Liver (tissue), 9 donors: ENCODE data around the gene CRAT. TPM values are rescaled to one million over a fixed set of nuclear protein-coding genes. Genes with fewer than 3 reads are reported as not detected.

Experiments used
- DNase-seq: peaks from one replicate; pipeline ENCODE4 v3.0.0-alpha.2; 2017; ENCODE audit warnings: low spot score
- H3K27ac ChIP-seq, 2 donors: one replicate each; pipeline ENCODE4 v1.7.0; 2013; ENCODE audit warnings: inconsistent platforms in 2 of 2, low read length in 2 of 2, control low read depth in 1 of 2, low read depth in 1 of 2, mild to moderate bottlenecking in 1 of 2
- H3K27me3 ChIP-seq, 4 donors: one replicate each; pipeline versions ENCODE4 v1.6.1 to v1.7.0; 2013; ENCODE audit warnings: low read length in 3 of 4, inconsistent platforms in 1 of 4, mild to moderate bottlenecking in 1 of 4, moderate library complexity in 1 of 4; ENCODE audit not compliant: control insufficient read depth in 4 of 4, insufficient read depth in 4 of 4
- H3K36me3 ChIP-seq, 4 donors: one replicate each; pipeline versions ENCODE4 v1.6.1 to v1.7.0; 2013; ENCODE audit warnings: low read length in 3 of 4, mild to moderate bottlenecking in 3 of 4, low read depth in 1 of 4, moderate library complexity in 1 of 4; ENCODE audit not compliant: control insufficient read depth in 4 of 4, insufficient read depth in 3 of 4
- H3K4me1 ChIP-seq, 4 donors: one replicate each; pipeline versions ENCODE4 v1.6.1 to v1.7.0; 2013; ENCODE audit warnings: low read length in 3 of 4, mild to moderate bottlenecking in 3 of 4, moderate library complexity in 1 of 4; ENCODE audit not compliant: control insufficient read depth in 4 of 4, insufficient read depth in 4 of 4
- H3K4me3 ChIP-seq, 3 donors: one replicate each; pipeline versions ENCODE4 v1.6.1 to v1.7.0; 2013; ENCODE audit warnings: low read length in 3 of 3, control low read depth in 1 of 3, low read depth in 1 of 3, mild to moderate bottlenecking in 1 of 3
- H3K9ac ChIP-seq, 2 donors: one replicate each; pipeline ENCODE4 v1.7.0; 2013; ENCODE audit warnings: low read length in 2 of 2, mild to moderate bottlenecking in 2 of 2, moderate library complexity in 2 of 2, control low read depth in 1 of 2, low read depth in 1 of 2
- H3K9me3 ChIP-seq, 4 donors: one replicate each; pipeline versions ENCODE4 v1.6.1 to v1.7.0; 2013; ENCODE audit warnings: low read length in 3 of 4; ENCODE audit not compliant: control insufficient read depth in 4 of 4
- CTCF ChIP-seq: fragments of 150-350 bp; IDR thresholded peaks from 2 replicates; pipeline ENCODE4 v1.5.1; 2017; ENCODE audit warnings: improper control_type of control experiment, low read depth, low read length; ENCODE audit not compliant: missing input control
- EGR1 ChIP-seq, 2 donors: IDR thresholded peaks; 2 replicates each; pipeline ENCODE4 v1.6.1; 2016 to 2018; ENCODE audit warnings: antibody characterized with exemption in 2 of 2, low read depth in 2 of 2
- FOXA1 ChIP-seq: IDR thresholded peaks from 2 replicates; pipeline ENCODE4 v1.6.1; 2016; ENCODE audit warnings: antibody characterized with exemption
- FOXA2 ChIP-seq: IDR thresholded peaks from 2 replicates; pipeline ENCODE4 v1.6.1; 2016; ENCODE audit warnings: antibody characterized with exemption
- GABPA ChIP-seq, 2 donors: IDR thresholded peaks in 1 of 2; conservative IDR thresholded peaks in 1 of 2; 2 replicates each; pipeline ENCODE4 v1.6.1; 2016; ENCODE audit warnings: antibody characterized with exemption in 2 of 2, mild to moderate bottlenecking in 1 of 2, moderate library complexity in 1 of 2
- HNF4A ChIP-seq, 2 donors: conservative IDR thresholded peaks; 2 replicates each; pipeline ENCODE4 v1.6.1; 2016; ENCODE audit warnings: antibody characterized with exemption in 2 of 2, mild to moderate bottlenecking in 2 of 2
- HNF4G ChIP-seq: IDR thresholded peaks from 2 replicates; pipeline ENCODE4 v1.6.1; 2016; ENCODE audit warnings: antibody characterized with exemption
- JUND ChIP-seq, 2 donors: IDR thresholded peaks; 2 replicates each; pipeline ENCODE4 v1.6.1; 2016; ENCODE audit warnings: antibody characterized with exemption in 2 of 2
- MAX ChIP-seq: IDR thresholded peaks from 2 replicates; pipeline ENCODE4 v1.6.1; 2016; ENCODE audit warnings: antibody characterized with exemption
- RAD21 ChIP-seq, 2 donors: IDR thresholded peaks; 2 replicates each; pipeline ENCODE4 v1.6.1; 2016; ENCODE audit warnings: antibody characterized with exemption in 2 of 2, mild to moderate bottlenecking in 2 of 2
- REST ChIP-seq: IDR thresholded peaks from 2 replicates; pipeline ENCODE4 v1.6.1; 2016; ENCODE audit warnings: antibody characterized with exemption, mild to moderate bottlenecking
- RXRA ChIP-seq, 2 donors: IDR thresholded peaks; 2 replicates each; pipeline ENCODE4 v1.6.1; 2017 to 2018; ENCODE audit warnings: antibody characterized with exemption in 2 of 2, mild to moderate bottlenecking in 1 of 2
- SP1 ChIP-seq: IDR thresholded peaks from 2 replicates; pipeline ENCODE4 v1.6.1; 2018; ENCODE audit warnings: antibody characterized with exemption, mild to moderate bottlenecking
- TAF1 ChIP-seq: conservative IDR thresholded peaks from 2 replicates; pipeline ENCODE4 v1.6.1; 2016; ENCODE audit warnings: antibody characterized with exemption, mild to moderate bottlenecking
- YY1 ChIP-seq: IDR thresholded peaks from 2 replicates; pipeline ENCODE4 v1.6.1; 2016; ENCODE audit warnings: antibody characterized with exemption, mild to moderate bottlenecking
- ZBTB33 ChIP-seq: IDR thresholded peaks from 2 replicates; pipeline ENCODE4 v1.6.1; 2016; ENCODE audit warnings: antibody characterized with exemption
- WGBS: extraction: QIAGEN DNeasy Blood & Tissue Kit; methylation state at CpG from one replicate; pipeline ENCODE4 v1.1.7; 2013; 5-methylcytosine and 5-hydroxymethylcytosine counted together
- polyA plus RNA-seq, 2 donors: library from polyadenylated mRNA; stranded (reverse) in 1 of 2; unstranded in 1 of 2; fragments of 200-250 nt in 1 of 2; fragments of >200 nt in 1 of 2; fragmentation: Nextera tagmentation in 1 of 2; extraction: Ambion mirVana in 1 of 2; gene quantifications; one replicate each; pipeline versions ENCODE4 v1.2.1 to v1.2.3, GENCODE V29; 2013 to 2015
- total RNA-seq, 2 donors: library from RNA; depleted of rRNA; stranded (reverse); fragments of >200 nt; gene quantifications; one replicate each; pipeline ENCODE4 v1.2.3, GENCODE V29; 2014
- donor health status: healthy.
- donor health status: healthy.
- donor health status: healthy.
- donor health status: healthy.
- donor health status: healthy.

Gene CRAT
- total and polyA plus RNA-seq, 4 donors, result 33.8 to 121 (median 89.1) TPM

- no peaks in the 10 kb centered on the region for H3K9me3 ChIP-seq
- DNase-seq, result peak; percentile 88
- peaks cover 0 to 6% (median 0%) of the 10 kb centered on the region in 4 donors for H3K36me3 ChIP-seq
- H3K9ac ChIP-seq, result peak overlapping the region; percentile 1 to 33
- 49% methylated on average over 31 of the region's 31 CpGs for WGBS
- no peak for TF ChIP-seq SP1
- TF ChIP-seq RAD21 (IDR thresholded peaks at IDR 0.05), result peak in 1 of 2 donors; percentile 35
- no peak for TF ChIP-seq EGR1 (IDR thresholded peaks at IDR 0.05; ENCODE audit: low read depth in 2 of 2)
- TF ChIP-seq REST, result peak; percentile 68
- TF ChIP-seq JUND (IDR thresholded peaks at IDR 0.05), result no peak
- peak in 1 of 2 donors; percentile 24 for TF ChIP-seq GABPA (IDR thresholded peaks at IDR 0.05 in 1 of 2, conservative IDR thresholded peaks at IDR 0.05 in 1 of 2)
- TF ChIP-seq ZBTB33, result no peak
- TF ChIP-seq MAX, result peak; percentile 92
- TF ChIP-seq YY1, result peak; percentile 59
- no peak for TF ChIP-seq FOXA2
- peak; percentile 31 for TF ChIP-seq TAF1
- peak; percentile 1 for TF ChIP-seq CTCF
- no peaks in the 10 kb centered on the region for H3K27me3 ChIP-seq
- no peak overlapping the region for H3K4me3 ChIP-seq
- peak overlapping the region; percentile 88 to 90 for H3K27ac ChIP-seq
- H3K4me1 ChIP-seq, result peaks cover 22 to 53% (median 37%) of the 10 kb centered on the region in 4 donors
Observed at GRCh38 chr9:129068990-129069861, 41.4 kb downstream of the CRAT start.

- Histone ChIP-seq H3K9me3 (no peaks in the 10 kb centered on the region), H3K4me3 (no peak overlapping the region), H3K27me3 (no peaks in the 10 kb centered on the region), H3K4me1 (peaks cover 22 to 55% (median 42%) of the 10 kb centered on the region in 4 donors), H3K36me3 (peaks cover 0 to 6% (median 0%) of the 10 kb centered on the region in 4 donors), H3K27ac (peak overlapping the region in 1 of 2 donors; percentile 90), H3K9ac (no peak overlapping the region)
- no peak for TF ChIP-seq FOXA1
- TF ChIP-seq RXRA (IDR thresholded peaks at IDR 0.05), result no peak
- no peak for TF ChIP-seq RAD21 (IDR thresholded peaks at IDR 0.05)
- no peak for TF ChIP-seq HNF4A (conservative IDR thresholded peaks at IDR 0.05)
- TF ChIP-seq ZBTB33, result no peak
- TF ChIP-seq EGR1 (IDR thresholded peaks at IDR 0.05; ENCODE audit: low read depth in 2 of 2), result no peak
- TF ChIP-seq HNF4G, result no peak
- TF ChIP-seq FOXA2, result no peak
- DNase-seq, result no peak
- WGBS, result 95% methylated on average over 19 of the region's 19 CpGs
Observed at GRCh38 chr9:129068110-129068509, 42.5 kb downstream of the CRAT start.
